HG03442 (cell line): ENCODE results near the gene RPL27A.
"Not testable (repeated sequence)": the region's sequence is repeated elsewhere in the genome, so short reads cannot be mapped to it uniquely, and the experiment has no call there.

Experiments
- ATAC-seq: cut with Tn5 transposase; IDR thresholded peaks from one replicate; pipeline ENCODE4 v1.9.1; 2021; ENCODE audit warnings: mild to moderate bottlenecking, moderate library complexity; ENCODE audit not compliant: unreplicated experiment

Gene RPL27A

DNA sequence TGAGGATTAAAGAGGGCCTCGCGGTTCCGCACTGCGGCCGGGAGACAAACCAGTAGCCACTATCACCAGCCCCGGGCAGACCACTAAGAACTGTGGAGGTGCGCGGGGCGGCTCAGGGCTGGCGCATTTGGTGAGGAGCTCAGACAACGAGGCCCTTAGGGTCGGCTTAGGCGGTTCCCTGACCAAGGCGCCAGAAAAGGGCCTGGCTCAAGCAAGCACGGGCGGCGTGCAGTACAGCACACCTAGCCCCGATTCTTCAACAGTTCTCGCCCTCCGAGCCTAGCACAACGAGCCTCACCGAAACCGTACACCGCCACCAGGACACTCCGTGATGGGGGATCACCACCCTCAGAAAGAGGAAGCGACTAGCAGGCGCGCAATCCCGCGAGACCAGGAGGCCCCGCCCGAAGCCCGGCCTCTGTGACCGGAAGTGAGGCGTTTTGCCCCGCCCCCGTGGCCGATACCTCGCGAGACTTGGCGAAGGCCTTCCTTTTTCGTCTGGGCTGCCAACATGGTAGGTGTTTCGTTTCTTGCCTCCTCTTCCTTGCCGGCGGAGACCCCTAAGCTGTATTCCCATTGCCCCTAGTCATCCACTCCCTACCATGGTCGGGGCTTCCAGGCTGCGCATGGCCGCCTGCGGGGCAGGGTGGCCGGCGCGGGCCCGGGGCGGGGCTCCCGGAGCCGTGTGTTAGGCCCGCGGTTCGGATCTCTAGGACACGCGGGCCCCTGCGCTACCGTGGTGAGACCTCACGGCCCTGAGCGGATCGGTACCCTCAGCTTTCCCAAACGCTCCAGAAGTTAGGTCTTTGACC, at the start of gene RPL27A, which contains the start of gene TRIM66:
Gene RPL27A (plus strand): TSS at position 490 of the 812 bp plus-strand sequence. CDS start 22 bp downstream, at position 512.
Gene TRIM66 (minus strand): TSS at position 363 of the 812 bp plus-strand sequence. CDS start 10,391 bp downstream, outside the sequence.
- ATAC-seq = peak; percentile 95

DNA sequence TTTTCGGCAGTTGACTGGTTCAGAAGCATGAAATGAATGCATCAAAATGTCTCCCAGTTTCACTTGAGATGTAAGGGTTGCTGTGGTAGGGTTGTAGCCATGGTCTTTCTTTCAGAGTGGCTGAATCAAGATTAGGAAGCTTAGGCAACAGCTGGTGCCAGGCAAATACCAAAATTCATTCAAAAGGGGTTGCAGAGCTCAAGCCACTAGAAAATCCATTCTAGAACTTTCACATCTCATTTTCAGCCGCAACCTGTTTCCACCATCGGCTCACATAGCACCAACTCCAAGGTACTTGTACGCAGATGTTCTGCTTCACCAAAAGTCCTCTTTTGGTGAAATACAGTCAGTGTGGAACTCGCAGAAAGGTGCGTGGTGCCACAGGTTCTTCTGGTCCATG, 48.1 kb upstream of the RPL27A start:
- ATAC-seq = no peak

DNA sequence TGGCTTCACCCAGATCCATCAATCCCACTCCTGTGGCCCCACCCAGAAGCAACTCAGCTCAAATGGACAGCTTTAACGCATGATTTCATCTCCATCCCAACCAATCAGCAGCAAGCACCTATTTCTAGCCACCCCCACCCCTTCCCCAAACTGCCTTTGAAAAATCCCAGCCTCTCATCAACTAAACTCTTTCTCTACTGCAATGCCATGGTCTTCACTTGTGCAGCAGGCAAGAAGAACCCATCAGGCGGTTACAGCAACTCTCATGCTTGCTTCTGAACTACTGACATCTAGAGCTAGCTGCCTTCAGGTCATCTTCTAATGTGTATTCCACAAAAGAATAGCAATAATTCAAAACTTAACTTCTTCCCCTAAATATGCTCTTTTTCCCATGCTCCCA, 46.5 kb upstream of the RPL27A start:
- no peak for ATAC-seq

DNA sequence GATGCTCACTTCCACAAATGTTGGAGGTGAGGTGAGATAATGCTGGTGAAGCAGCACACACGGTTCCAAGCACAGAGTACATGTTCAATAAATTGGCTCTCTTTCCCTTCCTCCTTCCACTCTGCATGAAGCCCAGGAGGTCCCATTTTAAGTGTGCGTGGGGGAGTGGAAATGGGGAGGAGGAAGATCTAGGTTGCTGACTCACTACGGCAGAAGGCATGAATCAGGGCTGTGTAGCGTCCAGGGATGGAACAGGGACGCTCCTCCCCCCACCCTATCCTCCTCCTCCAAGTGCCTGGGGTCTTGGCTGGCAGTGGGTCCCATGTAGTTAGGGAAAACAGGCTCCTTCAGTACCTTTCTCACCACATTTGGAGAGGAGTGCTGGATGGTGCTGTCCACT, 44.3 kb upstream of the RPL27A start:
- ATAC-seq = no peak

DNA sequence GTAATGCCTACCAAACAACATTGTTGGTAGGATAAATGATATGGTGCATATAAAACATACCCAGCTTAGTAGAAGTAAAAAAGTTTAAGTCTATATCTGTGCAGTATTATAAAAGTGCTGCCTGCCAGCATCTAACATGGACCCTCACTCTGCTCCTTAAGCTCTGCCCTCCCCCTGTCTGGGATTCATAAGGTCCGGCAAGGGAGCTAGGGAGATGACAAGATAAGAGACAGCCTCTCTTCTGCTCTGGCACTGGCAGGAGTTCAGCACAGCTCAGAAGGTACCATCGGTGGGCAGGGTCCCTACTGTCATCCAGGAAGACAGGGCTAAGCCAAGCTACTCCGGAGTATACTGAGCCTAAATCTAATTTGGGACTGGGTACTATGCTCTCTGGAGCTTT, 42.9 kb upstream of the RPL27A start:
- ATAC-seq = no peak

DNA sequence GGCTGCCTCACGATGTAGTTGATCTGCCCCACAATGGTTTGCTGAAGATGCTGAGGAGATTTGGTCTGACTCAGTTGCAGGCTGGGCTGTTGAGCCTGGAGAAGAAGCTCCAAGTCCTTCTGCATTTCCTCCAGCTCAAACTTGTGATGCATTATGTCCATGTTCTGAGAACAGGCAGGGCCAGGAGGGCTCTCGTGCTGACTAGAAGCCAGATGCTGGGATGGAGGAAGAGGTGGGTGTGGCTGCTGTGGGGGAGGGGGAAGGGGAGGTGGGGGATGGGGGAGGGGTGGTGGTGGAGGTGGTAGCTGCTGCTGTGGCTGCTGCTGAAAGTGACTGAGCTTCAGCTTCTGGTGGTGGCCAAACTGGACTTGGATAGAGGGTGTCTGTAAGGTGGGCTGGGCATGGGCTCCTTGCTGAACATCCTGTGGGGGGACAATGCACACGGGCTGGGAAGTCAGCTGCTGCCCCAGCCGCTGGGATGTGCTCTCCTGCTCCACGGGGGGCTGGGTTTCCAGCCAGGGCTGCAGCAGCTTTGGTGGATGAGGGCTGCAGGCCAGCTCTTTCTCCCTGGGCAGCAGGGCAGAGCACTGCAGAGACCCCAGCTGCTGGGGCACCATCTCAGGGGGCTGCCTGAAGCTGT, 42.2 kb upstream of the RPL27A start:
- no peak for ATAC-seq

DNA sequence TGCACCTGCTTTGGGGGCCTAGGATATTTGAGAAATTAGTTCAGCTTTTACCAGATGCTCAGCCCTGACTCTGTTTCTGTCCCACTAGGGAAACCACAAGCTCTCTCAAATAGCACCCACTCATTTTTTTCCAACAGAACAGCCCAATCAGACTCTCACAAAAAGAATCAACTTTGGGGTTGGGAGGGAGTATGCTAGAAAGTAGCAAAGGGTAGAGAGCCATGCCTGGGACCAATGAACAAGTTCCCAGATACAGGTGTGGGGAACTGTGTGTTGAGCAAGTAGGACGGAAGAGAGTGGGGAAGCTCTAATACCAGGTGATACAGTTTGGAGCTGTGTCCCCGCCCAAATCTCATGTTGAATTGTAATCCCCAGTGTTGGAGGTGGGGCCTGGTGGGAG, 41.3 kb upstream of the RPL27A start:
- no peak for ATAC-seq

DNA sequence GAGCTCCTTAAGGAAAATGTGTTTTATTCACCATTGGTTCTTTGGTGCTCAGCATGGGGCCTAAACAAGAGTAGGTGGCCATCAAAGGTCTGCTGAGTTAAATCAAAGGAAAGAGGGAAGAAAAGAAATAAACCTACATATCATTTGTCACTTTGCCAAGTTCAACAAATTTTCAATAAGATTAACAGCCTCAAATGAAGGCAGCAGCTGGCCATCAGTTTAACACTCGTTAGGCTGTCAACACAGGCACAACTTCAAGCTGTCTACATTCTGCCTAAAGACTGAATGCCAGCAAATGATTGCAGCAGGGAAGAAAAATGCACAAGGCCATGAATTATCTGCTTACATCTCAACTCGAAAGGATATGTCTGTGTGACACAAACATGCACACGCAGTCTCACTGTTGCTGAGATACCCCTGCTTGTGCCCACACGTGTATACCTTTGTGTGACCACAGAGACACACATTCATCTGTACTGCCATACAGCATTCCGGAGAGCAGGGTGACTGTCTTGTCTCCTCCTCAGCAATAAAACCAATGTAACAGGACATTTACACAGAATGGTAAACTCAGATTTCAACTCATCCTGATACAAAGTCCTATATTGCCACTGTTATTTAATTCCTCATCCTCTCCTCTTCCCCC, 40.3 kb upstream of the RPL27A start:
- ATAC-seq = no peak

DNA sequence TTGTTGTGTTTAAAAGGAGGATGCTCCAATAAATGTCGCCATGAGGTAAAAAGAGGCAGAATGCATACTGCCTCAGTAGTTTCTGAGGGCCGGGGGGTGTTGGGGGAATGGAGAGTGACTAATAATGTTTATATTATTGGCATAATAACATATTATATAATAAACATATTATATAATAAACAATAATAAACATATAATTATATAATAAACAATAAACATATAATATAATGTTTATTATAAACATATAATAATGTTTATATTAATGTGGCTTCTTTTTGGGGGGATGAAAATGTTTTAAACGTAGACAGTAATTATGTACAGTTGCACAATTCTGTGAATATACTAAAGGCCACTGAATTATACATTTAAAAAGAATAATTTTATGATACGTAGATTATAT, 35.7 kb upstream of the RPL27A start:
- ATAC-seq = no peak

DNA sequence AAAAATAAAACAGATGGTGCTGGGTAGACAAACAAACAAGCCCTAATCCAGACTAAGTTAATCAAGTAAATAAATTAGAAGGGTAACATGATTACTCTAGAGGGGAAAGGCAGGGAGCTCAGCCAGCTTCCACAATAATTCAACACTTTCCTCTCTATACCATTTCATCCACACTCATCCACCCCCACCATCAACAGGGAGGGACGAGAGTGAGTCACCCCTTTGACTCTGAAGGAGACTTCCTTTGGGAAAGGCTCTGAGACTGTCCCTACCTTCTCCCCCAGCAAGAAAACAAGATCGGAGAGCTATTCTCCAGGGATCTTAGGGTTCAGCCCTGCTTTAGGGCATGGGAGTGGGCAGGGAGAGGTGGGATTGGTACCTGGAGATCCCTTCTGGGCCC, 33.2 kb upstream of the RPL27A start:
- no peak for ATAC-seq

DNA sequence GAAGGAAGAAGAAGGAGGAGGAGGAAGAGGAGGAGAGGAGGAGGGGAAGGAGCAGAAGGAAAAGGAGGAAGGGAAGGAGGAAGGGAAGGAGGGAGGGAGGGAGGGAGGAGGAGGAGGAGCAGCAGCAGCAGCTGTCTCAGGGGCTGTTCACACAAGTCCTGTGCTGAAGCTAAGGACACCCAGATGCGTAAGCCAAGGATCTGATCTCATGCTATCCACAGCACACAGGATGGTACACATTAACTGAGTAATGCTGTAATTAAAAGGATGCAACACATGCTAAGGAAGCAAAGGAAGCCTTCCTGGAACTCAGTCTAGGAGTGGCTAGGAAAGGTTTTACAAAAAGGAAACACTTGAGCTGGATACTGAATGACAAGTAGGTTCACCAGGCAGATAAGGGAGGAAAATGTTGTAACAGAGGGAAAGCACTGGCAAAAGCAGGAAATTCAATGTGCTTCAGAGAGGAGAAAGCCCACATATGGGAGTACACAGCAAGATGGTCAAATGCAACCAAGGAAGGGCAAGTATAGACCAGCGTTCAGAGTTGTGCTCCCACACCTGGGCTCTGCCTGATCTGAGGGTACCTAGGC, 32.1 kb upstream of the RPL27A start:
- ATAC-seq = no peak

DNA sequence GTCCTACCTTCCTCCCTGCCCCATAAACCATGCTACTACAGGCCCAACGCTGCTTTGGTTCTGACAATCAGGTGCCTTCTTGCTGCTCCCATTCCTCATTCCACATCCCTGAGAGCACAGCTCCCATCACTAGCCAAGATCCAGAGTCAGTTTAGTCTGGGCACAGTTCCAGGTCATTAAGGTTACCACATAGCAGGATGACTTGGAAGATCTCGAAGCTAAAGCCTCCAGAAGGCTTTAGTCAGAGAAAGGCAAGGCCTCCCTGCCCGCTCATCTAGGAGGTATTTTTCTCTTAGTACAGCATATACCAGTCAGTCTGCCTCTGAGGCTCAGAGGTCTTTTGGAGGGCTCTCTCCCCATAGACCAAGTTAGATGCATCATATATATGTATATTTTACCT, 30.5 kb upstream of the RPL27A start:
- ATAC-seq = no peak

DNA sequence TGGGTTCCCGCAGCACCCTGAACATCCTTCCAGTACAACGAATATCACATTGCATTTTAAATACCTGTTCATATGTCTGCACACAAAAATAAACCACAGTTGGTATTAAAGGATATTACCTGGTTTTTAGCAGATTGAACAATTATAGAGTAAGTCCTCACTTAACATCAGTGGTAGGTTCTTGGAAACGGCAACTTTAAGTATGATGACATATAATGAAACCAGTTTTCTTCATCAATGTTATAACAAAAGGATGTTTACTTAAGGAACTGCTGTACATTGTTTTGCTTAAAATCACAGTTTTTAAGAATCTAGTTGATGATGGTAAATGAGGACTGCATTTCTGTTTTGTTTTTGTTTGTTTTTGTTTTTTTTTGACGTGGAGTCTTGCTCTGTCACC, 28.1 kb upstream of the RPL27A start:
- ATAC-seq = no peak

DNA sequence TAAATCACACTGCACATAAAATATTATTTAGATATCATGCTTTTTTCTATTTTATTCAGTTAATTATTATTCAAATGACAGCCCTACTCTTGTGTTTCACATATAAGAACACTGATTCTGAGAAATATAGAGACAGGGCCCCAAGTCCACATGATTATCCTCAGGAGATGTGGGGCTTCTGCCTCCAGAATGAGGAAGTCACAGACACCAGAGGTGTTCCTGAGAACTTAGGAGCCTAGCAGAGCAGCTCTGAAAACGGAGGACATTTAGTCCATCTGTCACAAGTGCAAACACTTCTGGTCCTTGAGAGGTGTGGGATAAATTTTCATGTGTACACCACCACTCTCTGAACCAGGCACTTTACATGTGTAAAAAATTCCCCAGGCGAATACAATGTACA, 26.3 kb upstream of the RPL27A start:
- ATAC-seq = no peak

DNA sequence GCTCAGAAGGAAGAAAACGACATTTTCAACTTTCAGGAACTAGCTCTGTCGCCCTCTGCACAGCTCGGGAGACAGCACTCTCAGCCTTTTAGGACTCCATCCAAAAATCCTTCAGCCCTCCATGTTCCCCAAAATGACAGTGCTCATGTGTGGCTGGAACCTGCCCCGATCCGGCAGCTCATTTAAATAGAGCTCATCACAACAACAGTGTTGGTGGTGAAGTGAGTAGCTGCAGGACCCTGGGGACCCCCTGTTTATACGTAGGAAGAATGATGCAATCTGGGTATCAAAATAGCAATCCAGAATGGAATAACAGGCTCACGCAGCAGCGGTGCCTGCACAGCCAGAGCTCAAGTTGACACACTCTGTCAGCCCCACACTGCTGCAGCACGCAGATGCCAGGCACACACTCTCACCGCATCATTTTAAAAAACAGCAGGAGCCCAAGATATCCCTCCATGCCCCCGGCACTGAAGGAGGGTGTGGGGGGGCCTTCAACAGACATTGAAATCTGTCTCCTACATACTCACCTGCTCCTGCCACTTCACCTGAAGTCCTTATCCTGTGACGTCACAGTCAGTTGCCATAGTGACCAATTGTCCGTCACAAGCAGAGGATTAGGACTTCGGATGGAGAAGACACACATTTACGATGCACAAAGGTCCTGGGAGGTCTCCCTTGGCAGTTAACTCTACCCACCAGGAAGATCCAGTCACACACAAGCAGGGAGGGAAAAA, 24.1 kb upstream of the RPL27A start:
- ATAC-seq = no peak

DNA sequence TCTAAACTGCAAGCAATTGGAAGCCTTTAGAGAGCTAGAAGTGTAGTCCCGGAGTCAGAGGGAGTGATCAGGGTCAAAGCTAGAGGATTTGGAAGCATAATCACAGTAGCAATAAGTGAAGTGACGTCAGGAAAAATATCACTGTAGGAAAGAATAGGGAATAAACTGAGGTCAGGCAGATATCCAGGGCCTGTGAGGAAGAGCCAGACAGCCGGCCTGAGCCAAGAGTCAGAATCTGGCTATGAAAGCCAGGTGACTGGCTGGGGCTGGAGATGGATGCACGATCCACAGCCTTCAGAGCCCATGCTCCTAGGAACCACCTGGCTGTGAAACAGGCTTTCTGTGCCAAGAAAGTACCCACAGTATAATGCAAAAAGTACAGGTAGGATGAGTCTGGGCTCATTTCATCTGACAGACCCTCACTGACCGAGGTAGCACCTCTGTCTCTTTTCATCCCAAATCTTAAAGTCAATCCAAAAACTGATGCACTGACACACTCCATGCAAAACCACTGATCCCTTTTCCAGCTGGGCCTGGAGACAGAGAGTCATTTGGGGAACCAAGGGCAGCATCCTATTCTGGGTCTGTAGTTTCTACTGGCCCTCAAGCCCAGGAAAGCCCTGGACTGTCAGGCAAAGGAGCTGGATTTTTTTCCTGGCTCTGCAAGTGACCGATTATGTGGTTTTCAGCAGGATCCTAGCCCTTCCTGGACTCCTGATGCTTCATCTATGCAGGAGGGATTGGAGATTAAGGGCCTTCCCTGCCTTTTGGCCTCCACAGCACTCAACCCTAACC, 21.4 kb upstream of the RPL27A start:
- ATAC-seq = no peak

DNA sequence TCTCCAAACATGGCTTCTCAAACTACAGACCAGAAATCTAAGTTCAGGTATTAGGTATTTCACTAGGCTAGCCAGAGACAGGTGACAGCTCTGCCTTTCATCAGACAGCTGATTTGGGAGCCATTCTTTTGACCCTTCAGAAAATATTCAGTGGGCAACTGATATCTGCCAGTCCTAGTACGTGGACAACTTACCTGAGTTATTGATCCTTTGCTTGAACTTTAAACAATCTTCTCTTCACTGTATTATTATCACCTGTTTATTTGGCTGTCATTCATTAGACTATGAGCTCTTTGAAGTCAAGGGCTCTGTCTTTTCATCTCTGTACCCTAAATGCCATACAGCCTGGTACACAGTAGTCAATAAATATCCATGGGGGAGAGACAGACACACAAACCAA, 17.4 kb upstream of the RPL27A start:
- no peak for ATAC-seq

DNA sequence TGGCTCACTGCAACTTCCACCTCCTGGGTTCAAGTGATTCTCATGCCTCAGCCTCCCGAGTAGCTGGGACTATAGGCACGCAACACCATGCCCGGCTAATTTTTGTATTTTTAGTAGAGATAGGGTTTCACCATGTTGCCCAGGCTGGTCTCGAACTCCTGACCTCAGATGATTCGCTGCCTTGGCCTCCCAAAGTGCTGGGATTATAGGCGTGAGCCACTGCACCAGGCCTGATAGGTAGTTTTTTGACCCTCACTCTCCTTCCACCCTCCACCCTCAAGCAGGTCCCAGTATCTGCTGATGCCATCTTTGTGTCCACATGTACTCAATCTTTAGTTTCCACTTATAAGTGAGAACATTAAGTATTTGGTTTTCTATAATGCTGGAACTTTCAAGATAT, 12.5 kb upstream of the RPL27A start:
- ATAC-seq = not testable (repeated sequence)

DNA sequence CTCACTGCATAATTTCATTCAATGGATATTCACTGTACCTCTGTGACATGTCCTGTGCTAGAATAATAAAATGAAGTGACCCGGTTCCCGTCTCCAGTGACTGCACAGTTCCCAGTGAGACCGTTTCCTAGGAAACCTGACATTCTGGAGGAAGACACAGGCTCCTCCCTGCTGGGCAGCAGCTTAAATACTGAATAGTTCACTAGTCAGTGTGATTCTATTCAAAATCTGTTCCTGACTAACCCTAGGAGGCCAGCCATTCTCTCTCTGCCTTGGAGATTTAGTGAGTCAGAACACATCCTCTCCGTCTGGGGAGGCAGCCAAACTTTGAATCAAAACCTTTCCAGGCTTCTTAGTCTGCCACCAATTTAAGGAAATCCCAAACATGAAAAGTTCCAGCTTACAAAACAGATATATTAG, 11.4 kb upstream of the RPL27A start:
- ATAC-seq = no peak

DNA sequence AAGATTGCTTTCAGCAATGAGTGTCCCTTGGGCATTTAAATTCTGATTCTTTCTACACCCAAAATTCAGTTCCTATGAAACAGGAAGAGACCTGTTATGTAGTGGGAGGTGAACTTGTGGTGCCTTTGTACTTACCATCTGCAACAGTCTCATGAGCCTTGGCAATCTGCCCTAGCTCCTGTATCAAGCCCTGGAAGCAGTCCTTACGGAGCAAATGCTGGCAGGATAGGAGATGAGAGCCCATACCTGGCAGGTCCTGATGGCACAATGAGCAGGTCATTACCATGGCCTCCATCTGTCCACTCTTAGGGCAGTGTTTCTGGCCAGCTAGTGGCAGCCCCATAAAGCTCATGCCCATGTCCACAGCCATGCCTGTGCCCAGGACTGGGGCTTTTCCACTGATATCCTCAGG, 10.9 kb upstream of the RPL27A start:
- no peak for ATAC-seq
